GM12864 (cell line): ENCODE data around the gene CCDC159.
"Not testable (repeated sequence)": the region's sequence is repeated elsewhere in the genome, so short reads cannot be mapped to it uniquely, and the experiment has no call there.

Experiments used
- DNase-seq: peaks from one replicate; pipeline ENCODE4 v3.0.0-alpha.2; 2011; ENCODE audit warnings: low read depth
- H3K4me3 ChIP-seq: 2 replicates; pipeline ENCODE4 v1.5.1; 2011; ENCODE audit warnings: mild to moderate bottlenecking, low read depth, low read length, control low read depth
- TF ChIP-seq, protein P1 (sequence below): IDR thresholded peaks from 2 replicates; pipeline ENCODE4 v1.5.1; 2011; ENCODE audit warnings: low read depth, mild to moderate bottlenecking, moderate library complexity, low read length, control low read depth, inconsistent platforms; ENCODE audit errors: missing control alignments

CCDC159 gene

DNA sequence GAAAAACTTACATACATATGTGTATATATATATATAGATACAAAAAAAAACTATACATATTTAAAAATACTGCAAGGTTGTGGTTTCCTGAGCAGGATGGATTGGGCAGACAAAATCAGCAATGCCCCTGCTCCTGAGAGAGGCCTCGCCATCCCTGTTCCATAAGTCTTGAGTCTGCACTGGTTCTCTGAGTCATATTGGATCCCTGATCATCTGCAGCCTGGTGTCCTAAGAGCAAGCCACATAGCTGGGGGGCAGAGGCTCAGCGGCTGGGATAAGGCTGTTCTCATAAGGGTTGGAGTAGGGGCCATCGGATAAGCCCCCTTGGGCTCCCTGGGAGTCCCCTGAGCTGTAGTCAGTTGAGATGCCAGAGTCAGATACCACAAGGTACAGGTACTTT, 31.4 kb downstream of the CCDC159 start:
- H3K4me3 ChIP-seq, result no peak overlapping the region
- DNase-seq, result no peak
- TF ChIP-seq, protein P1, sequence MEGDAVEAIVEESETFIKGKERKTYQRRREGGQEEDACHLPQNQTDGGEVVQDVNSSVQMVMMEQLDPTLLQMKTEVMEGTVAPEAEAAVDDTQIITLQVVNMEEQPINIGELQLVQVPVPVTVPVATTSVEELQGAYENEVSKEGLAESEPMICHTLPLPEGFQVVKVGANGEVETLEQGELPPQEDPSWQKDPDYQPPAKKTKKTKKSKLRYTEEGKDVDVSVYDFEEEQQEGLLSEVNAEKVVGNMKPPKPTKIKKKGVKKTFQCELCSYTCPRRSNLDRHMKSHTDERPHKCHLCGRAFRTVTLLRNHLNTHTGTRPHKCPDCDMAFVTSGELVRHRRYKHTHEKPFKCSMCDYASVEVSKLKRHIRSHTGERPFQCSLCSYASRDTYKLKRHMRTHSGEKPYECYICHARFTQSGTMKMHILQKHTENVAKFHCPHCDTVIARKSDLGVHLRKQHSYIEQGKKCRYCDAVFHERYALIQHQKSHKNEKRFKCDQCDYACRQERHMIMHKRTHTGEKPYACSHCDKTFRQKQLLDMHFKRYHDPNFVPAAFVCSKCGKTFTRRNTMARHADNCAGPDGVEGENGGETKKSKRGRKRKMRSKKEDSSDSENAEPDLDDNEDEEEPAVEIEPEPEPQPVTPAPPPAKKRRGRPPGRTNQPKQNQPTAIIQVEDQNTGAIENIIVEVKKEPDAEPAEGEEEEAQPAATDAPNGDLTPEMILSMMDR, result no peak

DNA sequence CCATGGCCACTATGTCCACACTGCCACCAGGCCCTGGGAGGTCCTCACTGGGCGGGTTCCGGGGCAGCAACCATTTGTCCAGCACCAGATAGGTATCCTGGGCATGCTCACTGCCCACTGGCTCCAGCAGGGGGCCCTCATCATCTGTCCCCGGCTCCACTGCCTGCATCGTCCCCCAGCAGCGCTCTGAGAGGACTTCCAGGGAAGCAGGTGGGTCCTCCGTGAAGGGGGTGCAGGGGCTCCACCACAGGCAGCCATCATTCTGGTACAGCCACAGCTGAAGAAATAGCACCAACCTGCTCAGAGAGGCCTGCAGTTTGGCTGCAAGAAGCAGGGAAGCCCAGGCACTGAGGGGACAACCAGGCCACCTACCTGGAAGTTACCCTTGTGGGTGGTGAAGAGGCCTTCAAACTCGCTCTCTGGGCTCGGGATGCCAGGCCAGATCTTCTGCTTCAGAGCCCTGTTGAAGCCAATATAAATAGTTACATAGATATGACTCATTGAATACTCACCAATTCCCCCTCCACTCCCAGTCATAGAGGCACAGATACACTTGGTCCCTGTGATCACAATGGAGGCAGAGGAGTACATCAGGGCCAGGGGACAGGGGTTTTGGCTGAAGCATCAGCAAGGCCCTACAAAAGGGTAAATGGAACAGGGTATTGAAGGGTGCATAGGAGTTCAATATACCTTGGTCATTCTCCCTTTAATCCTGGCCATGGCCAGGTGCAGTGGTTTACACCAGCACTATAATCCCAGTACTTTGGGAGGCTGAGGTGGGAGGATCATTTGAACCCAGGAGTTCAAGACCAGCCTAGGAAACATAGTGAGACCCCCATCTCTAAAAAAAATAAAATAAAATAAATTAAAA, 32.2 kb downstream of the CCDC159 start:
- no peak for DNase-seq
- no peak overlapping the region for H3K4me3 ChIP-seq
- TF ChIP-seq, protein P1, result peak; percentile 76

DNA sequence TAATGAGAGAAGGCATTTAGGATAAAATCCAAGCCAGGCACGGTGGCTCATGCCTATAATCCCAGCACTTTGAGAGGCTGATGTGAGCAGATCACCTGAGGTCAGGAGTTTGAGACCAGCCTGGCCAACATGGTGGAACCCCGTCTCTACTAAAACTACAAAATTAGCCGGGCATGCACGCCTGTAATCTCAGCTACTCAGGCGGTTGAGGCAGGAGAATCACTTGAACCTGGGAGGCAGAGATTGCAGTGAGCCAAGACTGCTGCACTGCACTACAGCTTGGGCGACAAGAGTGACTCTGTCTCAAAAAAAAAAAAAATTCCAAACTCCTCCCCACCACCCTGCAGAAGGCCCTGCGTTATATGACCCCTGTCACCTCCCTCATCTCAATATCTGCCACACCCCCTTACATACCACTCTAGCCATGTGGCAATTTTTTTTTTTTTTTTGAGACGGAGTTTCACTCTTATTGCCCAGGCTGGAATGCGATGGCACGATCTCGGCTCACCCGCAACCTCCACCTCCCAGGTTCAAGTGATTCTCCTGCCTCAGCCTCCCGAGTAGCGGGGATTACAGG, 33.0 kb downstream of the CCDC159 start:
- not testable (repeated sequence) for DNase-seq, H3K4me3 ChIP-seq

DNA sequence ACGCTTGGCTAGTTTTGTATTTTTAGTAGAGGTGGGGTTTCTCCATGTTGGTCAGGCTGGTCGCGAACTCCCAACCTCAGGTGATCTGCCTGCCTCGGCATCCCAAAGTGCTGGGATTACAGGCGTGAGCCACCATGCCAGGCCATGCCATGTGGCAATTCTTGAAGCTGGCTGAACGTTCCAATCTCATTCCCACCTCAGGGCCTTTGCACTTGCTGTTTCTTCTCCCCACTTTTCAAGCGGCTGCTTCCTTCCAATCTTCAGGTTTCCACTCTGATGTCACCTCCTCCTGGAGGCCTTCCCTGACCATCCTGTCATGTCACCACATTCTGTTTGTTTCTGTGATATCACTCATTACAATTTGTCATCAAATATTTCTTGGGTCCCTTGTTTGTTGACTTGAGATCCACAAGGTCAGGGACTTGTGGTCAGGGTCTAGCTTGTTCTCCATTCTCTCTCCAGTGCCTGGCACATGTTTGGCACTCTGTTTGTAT, 33.6 kb downstream of the CCDC159 start:
- no peak for DNase-seq
- TF ChIP-seq, protein P1, result no peak
- peak overlapping the region; percentile 91 for H3K4me3 ChIP-seq

DNA sequence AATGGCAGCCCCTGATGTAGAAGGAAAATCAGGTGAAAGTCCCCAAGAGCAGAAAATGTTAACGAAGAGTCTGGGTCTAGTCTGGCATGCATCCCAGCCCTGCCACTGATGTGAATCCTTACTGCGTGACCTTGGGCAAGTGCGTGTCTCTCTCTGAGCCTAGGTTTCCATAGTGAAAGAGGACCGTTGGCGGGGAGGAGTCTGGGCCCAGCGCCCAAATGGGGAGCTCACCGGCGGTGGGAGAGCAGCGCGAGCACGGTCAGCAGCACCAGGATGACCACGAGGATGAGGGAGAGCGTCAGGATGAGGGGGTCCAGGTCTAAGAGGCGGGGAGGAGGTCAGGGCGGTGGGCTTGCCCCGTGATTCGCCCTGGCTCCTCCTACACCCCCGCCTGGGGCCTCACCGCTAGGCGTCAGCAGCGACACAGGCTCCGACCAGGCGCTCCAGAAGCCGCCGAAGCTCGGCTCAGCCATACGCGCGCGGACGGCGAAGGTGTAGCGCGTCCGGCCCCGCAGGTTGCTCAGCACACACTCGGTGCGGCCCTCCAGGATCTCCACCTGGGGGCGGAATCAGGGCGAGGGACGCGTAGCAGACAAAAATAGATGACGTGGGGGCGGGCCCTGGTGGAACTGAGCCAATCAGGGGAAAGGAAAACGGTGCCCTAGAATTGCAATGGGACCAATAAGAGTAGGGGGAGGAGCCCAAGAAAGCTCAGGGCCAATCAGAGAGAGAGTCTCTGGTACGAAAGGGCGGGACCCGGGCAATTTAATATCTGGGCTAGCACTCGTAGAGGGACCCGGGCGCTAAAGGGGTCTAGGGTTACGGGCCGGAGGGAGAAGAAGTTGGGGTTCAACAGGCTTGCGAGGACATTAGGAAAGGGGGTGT, 34.6 kb downstream of the CCDC159 start:
- H3K4me3 ChIP-seq, result peak overlapping the region; percentile 91
- TF ChIP-seq, protein P1, result peak; percentile 85
- peak; percentile 96 for DNase-seq

DNA sequence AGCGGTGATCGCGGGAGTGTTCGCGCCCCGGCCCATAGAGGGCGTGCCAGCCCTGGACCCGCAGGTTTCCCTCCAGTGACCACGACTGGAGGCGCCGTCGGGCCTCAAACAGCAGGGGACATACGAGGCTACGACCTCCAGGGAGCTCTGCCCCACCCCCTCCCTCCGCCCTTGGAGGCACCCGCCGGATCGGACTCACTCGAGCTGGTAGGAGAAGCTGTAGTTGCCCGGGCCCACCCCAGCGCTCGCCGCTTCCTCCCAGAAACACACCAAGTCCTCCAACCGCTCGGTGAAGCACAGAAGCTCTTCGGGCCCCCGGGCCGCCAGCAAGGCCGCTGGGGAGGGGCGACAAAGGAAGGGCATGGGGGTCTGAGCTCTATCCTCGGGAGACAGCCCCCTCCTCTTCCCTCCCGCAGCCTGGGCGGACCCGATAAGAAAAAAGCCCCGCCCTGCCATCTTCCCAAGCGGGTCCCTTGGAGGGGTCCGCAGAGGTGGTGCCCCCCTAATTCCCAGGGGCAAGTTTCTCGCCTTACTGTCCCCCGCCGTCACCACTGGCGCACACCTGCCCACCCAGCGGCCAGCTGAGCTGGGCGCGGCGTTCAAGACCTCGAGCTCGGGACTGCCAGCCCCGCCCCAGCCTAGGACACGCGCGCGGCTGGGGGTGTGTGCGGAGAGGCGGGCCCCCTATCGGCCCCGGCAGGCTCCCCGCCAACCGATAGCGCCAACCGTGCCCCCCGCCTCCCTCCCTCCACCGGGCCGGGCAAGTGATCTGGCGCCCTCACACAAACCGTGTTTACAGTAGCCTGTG, 36.8 kb downstream of the CCDC159 start:
- no peak overlapping the region for H3K4me3 ChIP-seq
- TF ChIP-seq, protein P1, result peak; percentile 81
- no peak for DNase-seq
